ENCODE measurements around the gene SYN1. TPM values are rescaled to one million over a fixed set of nuclear protein-coding genes. Genes with fewer than 3 reads are reported as not detected.

Gene SYN1
- polyA plus RNA-seq, 1 donor from 2014 or later = 4.3 TPM

DNA sequence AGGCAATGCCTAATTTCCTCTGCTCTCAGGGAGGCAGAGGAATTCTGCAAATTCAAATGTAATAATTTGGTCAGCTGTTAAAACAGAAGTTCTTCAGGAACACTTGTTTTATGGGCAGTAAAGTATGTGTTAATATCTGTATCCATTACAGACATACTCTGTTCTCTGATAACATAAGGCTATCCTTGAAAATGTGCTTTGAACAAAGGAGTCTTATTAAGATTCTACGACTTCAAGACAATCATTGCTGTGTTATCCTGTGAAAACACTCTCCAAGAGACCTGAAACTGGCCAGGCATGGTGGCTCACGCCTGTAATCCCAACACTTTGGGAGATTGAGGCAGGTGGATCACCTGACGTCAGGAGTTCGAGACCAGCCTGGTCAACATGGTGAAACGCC is 12.0 kb upstream of the SYN1 start:
- H4K20me1 ChIP-seq (ENCODE audit: insufficient read depth) = no peaks in the 10 kb centered on the region
- no peaks in the 10 kb centered on the region for H3K36me3 ChIP-seq (ENCODE audit: insufficient read depth, low read length)
- H3K9me2 ChIP-seq (ENCODE audit: insufficient read depth, low read length) = no peaks in the 10 kb centered on the region
- no peaks in the 10 kb centered on the region for H3K27me3 ChIP-seq (ENCODE audit: insufficient read depth, low read depth, low read length)
- no peaks in the 10 kb centered on the region for H3K9me3 ChIP-seq (ENCODE audit: low read length)
- no peaks in the 10 kb centered on the region for H3K79me2 ChIP-seq (replicated peaks; ENCODE audit: insufficient read depth, low read length)
- no peak overlapping the region for H3K27ac ChIP-seq (ENCODE audit: low read length)
- H3K4me3 ChIP-seq (ENCODE audit: low read length) = no peak overlapping the region
- no peak overlapping the region for H2AFZ ChIP-seq (ENCODE audit: low read depth, low read length)
- no peak overlapping the region for H3K4me2 ChIP-seq (ENCODE audit: low read length)
- no peaks in the 10 kb centered on the region for H3F3A ChIP-seq (ENCODE audit: insufficient read depth, low read length, poor library complexity, severe bottlenecking)
- H3K9ac ChIP-seq (ENCODE audit: low read length) = no peak overlapping the region
- TF ChIP-seq, protein P1, sequence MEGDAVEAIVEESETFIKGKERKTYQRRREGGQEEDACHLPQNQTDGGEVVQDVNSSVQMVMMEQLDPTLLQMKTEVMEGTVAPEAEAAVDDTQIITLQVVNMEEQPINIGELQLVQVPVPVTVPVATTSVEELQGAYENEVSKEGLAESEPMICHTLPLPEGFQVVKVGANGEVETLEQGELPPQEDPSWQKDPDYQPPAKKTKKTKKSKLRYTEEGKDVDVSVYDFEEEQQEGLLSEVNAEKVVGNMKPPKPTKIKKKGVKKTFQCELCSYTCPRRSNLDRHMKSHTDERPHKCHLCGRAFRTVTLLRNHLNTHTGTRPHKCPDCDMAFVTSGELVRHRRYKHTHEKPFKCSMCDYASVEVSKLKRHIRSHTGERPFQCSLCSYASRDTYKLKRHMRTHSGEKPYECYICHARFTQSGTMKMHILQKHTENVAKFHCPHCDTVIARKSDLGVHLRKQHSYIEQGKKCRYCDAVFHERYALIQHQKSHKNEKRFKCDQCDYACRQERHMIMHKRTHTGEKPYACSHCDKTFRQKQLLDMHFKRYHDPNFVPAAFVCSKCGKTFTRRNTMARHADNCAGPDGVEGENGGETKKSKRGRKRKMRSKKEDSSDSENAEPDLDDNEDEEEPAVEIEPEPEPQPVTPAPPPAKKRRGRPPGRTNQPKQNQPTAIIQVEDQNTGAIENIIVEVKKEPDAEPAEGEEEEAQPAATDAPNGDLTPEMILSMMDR (IDR thresholded peaks at IDR 0.05; ENCODE audit: poor library complexity, severe bottlenecking) = no peak
- TF ChIP-seq, protein P2, sequence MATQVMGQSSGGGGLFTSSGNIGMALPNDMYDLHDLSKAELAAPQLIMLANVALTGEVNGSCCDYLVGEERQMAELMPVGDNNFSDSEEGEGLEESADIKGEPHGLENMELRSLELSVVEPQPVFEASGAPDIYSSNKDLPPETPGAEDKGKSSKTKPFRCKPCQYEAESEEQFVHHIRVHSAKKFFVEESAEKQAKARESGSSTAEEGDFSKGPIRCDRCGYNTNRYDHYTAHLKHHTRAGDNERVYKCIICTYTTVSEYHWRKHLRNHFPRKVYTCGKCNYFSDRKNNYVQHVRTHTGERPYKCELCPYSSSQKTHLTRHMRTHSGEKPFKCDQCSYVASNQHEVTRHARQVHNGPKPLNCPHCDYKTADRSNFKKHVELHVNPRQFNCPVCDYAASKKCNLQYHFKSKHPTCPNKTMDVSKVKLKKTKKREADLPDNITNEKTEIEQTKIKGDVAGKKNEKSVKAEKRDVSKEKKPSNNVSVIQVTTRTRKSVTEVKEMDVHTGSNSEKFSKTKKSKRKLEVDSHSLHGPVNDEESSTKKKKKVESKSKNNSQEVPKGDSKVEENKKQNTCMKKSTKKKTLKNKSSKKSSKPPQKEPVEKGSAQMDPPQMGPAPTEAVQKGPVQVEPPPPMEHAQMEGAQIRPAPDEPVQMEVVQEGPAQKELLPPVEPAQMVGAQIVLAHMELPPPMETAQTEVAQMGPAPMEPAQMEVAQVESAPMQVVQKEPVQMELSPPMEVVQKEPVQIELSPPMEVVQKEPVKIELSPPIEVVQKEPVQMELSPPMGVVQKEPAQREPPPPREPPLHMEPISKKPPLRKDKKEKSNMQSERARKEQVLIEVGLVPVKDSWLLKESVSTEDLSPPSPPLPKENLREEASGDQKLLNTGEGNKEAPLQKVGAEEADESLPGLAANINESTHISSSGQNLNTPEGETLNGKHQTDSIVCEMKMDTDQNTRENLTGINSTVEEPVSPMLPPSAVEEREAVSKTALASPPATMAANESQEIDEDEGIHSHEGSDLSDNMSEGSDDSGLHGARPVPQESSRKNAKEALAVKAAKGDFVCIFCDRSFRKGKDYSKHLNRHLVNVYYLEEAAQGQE (IDR thresholded peaks at IDR 0.05; ENCODE audit: borderline replicate concordance) = no peak
- TF ChIP-seq EP300 (conservative IDR thresholded peaks at IDR 0.05; ENCODE audit: poor library complexity, severe bottlenecking) (no peak), TAF1 (IDR thresholded peaks at IDR 0.05; ENCODE audit: low read depth) (no peak), MXI1 (conservative IDR thresholded peaks at IDR 0.05; ENCODE audit: poor library complexity, severe bottlenecking) (no peak)

DNA sequence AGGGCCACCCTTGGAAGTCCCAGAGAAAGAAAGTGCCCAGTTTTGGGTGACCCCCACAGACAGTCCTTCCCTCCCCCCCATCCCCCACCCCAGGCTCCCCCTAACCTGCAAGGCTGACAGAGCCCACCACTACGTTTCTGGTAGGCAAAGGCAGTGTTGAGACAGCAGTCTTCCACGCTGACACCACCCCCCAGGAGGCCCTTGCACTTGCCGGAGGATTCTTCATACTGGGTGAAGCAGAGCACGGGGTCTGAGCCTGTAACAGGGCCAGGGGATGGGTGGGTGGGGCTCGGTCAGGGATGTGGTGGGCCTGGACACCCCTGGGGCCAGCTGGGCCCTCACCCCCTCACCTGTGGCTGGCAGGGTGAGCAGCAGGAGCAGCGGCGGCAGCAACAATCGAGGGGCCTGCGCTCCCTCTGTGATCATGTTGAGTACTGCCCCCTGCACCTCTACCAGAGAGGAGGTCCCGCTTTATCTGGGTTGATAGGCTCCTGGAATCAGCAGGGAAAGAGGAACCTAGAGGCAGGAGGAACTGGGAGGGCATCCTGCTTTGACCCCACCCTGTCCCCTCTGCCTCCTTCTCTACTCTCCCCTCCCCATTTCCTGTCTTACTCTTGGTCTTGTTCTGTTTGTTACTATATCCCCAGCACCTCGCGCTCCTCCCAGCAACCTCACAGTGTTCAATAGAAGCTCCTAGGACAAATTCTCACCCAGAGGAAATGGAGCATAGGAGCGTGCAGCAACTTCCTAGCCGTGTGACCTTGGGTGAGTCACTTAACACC is 10.0 kb upstream of the SYN1 start, which contains the start of gene CFP:
Gene CFP, minus strand, starts transcription at position 512 of the 782 bp plus-strand sequence. Its CDS starts 86 bp downstream, at position 426.
- Histone ChIP-seq H3K4me2 (ENCODE audit: low read length) (no peak within 1 kb of the TSS), H3F3A (ENCODE audit: insufficient read depth, low read length, poor library complexity, severe bottlenecking) (no peaks in the 10 kb centered on the region), H3K79me2 (replicated peaks; ENCODE audit: insufficient read depth, low read length) (no peaks in the 10 kb centered on the region), H3K27ac (ENCODE audit: low read length) (no peak within 1 kb of the TSS), H3K36me3 (ENCODE audit: insufficient read depth, low read length) (no peaks in the 10 kb centered on the region), H3K27me3 (ENCODE audit: insufficient read depth, low read depth, low read length) (no peaks in the 10 kb centered on the region), H3K9ac (ENCODE audit: low read length) (no peak within 1 kb of the TSS), H4K20me1 (ENCODE audit: insufficient read depth) (no peaks in the 10 kb centered on the region), H3K9me3 (ENCODE audit: low read length) (no peaks in the 10 kb centered on the region), H3K9me2 (ENCODE audit: insufficient read depth, low read length) (no peaks in the 10 kb centered on the region), H3K4me3 (ENCODE audit: low read length) (no peak within 1 kb of the TSS), H2AFZ (ENCODE audit: low read depth, low read length) (no peak within 1 kb of the TSS)
- TF ChIP-seq, protein P1 (IDR thresholded peaks at IDR 0.05; ENCODE audit: poor library complexity, severe bottlenecking) = no peak
- TF ChIP-seq RAD21 (conservative IDR thresholded peaks at IDR 0.05) = no peak
- no peak for TF ChIP-seq POLR2AphosphoS5 (IDR thresholded peaks at IDR 0.05)
- no peak for TF ChIP-seq SMC3 (conservative IDR thresholded peaks at IDR 0.05; ENCODE audit: poor library complexity)
- no peak for TF ChIP-seq TAF1 (IDR thresholded peaks at IDR 0.05; ENCODE audit: low read depth)
- no peak for TF ChIP-seq EP300 (conservative IDR thresholded peaks at IDR 0.05; ENCODE audit: poor library complexity, severe bottlenecking)
- TF ChIP-seq MXI1 (conservative IDR thresholded peaks at IDR 0.05; ENCODE audit: poor library complexity, severe bottlenecking) = no peak
- TF ChIP-seq EZH2 (IDR thresholded peaks at IDR 0.05; ENCODE audit: borderline replicate concordance, insufficient read depth, low read length, poor library complexity, severe bottlenecking) = no peak
- TF ChIP-seq, protein P2 (IDR thresholded peaks at IDR 0.05; ENCODE audit: borderline replicate concordance) = no peak
